ENCODE data around the gene MRPL58.
"Not testable (repeated sequence)": the region's sequence is repeated elsewhere in the genome, so short reads cannot be mapped to it uniquely, and the experiment has no call there.

The MRPL58 gene

DNA sequence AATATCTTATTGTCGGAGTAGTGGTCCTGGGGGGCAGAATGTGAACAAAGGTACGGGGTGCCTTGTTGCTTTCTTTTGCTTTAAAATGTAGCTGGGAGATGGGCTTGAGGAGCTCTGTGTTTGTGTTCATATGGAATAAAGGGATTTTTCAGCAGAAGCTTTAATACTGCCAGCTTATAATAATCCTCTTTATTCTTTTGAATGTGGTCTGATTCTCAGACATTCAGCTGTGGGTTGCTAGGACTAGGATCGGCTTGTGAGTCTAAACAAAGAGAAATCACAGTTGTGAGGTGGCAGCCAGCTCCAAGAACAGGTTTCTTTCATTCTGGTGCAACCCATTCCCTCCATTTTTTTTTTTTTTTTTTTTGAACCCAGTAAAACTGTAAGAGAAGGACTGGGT lies 7.2 kb downstream of the MRPL58 start:
- no peak for DNase-seq

DNA sequence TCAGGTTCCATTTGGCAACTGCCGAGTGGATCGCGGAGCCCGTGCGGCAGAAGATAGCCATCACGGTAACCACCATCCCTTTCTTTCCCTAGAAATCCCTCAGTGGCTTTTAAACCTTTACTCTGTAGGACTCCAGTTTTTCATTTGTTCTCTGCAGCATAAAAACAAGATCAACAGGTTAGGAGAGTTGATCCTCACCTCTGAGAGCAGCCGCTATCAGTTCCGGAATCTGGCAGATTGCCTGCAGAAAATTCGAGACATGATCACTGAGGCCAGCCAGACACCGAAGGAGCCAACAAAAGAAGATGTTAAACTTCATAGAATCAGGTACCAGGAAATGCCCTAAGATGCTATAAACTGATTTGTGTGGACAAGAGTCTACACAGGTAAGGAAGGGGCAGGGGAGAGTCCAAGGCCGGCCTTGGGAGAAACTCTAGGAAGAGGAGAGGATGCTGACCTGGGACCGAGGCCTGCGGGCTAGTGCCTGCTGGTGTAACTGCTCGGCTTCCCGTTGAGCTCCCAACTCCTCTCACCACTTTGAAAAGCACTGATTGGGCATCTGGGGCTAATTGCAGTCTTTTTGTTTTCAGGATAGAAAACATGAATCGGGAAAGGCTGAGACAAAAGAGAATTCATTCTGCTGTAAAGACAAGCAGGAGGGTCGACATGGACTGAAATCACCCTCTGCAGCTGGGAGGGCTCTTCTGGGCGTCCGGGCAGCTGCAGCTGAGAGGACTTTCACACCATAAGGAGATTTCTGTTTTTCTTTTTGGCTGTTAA lies 8.1 kb downstream of the MRPL58 start:
- DNase-seq: no peak

DNA sequence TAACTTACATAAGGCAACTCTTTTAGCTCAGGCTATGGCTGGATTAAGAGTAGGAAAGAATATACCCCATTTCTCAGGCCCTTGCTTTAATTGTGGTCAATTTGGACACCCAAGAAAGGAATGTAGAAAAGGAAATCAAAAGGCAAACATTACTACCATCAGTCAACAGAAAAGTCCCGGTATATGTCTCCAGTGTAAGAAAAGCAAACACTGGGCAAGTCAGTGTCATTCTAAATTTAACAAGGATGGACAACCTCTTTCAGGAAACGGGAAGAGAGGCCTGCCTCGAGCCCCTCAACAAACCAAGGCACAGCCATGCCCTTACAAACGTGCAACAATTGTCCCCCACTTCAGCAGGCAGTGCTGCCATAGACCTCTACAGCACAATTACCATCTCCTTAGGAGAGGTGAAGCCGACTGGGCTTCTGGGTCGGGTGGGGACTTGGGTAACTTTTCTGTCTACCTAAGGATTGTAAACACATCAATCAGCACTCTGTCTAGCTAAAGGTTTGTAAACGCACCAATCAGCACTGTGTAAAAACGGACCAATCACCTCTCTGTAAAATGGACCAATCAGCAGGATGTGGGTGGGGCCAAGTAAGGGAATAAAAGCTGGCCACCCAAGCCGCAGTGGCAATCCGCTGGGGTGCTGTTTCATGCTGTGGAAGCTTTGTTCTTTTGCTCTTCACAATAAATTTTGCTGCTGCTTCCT lies 12.4 kb downstream of the MRPL58 start:
- peak; percentile 54 for DNase-seq

GRCh38 chr17:75025398-75025734 lies 12.9 kb downstream of the MRPL58 start:
- not testable (repeated sequence) for DNase-seq

- not testable (repeated sequence) for DNase-seq
Measured at GRCh38 chr17:75026650-75027049, 14.2 kb downstream of the MRPL58 start.

DNA sequence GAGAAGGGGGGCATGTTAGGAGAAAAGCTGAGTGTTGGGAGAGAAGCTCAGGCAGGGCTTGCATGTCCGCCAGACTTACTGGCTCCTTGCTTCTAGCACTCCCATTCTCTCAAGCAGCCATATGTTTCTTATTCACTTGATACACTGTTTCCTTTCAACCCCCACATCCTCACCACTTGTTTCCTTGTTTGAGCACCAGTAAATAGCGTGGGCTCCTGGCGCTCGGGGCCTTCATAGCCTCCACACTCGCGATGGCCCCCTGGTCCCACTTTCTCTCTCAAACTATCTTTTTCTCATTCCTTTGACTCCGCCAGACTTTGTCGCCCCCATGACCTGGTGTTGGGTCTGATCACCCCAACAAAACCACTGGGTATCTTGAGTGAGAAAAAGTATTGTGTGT lies 17.7 kb downstream of the MRPL58 start:
- no peak for DNase-seq

GRCh38 chr17:75031972-75032719 lies 19.7 kb downstream of the MRPL58 start:
- DNase-seq: peak; percentile 75

- DNase-seq: no peak
Measured at GRCh38 chr17:75032720-75033280, 20.3 kb downstream of the MRPL58 start.

GRCh38 chr17:75033346-75034235 lies 21.1 kb downstream of the MRPL58 start:
- peak; percentile 96 for DNase-seq

DNA sequence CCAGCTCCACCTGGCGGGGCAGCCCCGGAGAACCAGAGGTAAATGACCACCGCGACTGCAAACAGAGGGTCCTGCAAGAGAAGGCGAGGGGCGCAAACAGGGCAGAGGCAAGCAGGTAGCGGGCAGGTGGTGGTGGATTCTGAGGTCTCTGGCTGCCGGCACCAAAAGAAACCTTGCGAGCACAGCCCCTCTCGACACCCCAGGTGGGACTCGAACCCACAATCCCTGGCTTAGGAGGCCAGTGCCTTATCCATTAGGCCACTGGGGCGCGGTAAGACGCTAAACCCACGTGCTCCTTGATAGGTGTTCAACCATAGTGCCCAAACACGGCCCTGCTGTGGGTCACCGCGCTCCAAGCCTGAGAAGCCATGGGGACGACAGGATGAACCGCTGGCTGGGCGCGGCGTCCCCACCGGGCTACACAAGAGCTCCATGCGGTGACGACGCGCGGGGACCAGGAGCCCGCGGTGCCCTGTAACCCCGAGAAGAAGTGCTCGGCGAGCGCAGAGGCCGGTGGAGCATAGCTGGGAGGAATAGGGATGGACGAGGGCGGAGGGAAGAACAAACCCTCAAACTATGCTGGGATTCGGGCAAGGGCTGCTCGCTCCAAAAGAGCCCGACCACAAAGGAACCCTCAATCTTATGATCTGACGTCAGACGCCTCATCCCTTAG lies 21.9 kb downstream of the MRPL58 start:
- peak; percentile 97 for DNase-seq

- peak; percentile 79 for DNase-seq
Measured at GRCh38 chr17:75036643-75037268, 24.3 kb downstream of the MRPL58 start.

DNA sequence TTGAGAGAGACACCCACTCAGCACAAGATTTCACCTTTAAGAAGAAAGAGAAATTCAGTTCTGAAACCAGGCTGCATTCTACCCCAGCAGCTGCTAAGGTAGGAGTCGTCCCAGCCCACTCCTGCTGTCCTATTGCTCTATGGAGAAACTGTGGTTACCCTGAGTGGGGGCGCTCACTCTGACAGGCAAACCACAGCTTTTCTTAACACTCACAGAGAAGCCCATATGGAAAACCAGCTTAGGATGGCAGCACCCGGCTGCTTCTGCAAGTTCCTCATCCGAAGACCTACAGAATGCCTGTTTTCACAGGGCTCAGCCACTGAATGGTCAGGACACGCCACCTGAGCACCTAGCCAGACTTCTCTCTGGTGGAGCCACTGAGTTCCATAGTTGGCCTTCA lies 26.8 kb downstream of the MRPL58 start:
- DNase-seq: no peak

- DNase-seq: no peak
Measured at GRCh38 chr17:75041656-75042280, 29.3 kb downstream of the MRPL58 start.

DNA sequence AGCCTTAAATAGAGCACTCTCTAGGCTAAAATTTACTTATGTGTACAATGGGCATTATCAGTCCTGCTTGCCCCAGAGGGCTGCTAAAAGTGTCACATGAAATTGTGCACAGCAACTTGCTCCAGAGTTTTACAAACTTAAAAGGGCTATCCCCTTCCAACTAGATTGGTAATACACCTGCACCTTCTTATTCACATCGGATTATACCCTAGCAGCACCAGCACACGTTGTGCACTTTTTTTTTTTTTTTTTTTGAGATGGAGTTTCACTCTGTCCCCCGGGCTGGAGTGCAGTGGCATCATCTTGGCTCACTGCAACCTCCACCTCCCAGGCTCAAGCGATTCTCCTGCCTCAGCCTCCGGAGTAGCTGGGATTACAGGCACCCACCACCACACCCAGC lies 31.3 kb downstream of the MRPL58 start:
- DNase-seq: not testable (repeated sequence)

GRCh38 chr17:75044716-75045115 lies 32.2 kb downstream of the MRPL58 start:
- no peak for DNase-seq

GRCh38 chr17:75045946-75046406 lies 33.5 kb downstream of the MRPL58 start:
- not testable (repeated sequence) for DNase-seq

DNA sequence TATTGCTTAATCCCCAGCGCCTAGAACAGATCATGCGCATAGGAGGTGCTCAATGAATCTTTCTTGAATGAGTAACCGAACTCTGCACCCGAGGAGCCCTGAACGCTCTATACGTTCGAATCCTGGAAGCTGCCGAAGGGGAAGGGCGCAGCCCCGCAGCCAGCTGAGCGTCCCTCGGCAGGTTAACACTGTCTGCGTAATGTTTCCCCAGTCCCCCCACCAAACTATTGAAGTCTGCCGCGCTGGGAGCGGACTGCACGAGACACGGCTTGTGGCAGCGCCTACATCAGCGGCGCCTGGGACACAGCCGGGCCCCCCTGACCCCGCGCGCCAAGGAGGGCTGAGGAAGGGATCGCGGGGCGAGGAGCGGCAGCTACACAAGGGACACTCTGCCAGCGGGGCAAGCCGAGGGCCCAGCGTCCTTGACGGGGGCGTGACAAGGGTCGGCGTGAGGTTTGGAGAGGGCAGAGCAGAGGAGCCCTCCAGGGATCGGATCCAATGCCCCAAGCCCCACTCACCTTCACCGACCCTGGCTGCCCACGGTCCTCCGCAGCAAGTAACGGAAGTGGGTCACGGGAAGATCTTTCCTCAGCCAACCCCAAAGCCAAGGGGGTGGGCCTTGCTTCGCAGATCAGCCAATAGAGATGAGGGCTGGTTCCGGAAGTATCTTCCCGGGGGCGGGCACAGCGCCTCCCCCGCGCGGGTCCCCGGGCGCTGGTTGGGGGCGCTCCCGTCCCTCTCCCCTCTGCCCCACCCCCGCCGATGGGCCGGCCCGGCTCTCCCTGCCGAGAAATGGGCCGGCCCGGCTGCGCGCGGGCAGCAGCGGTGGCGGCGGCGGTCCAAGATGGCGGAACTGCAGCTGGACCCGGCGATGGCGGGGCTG lies 34.2 kb downstream of the MRPL58 start, which contains the start of the genes ATP5PD and KCTD2:
Gene ATP5PD, minus strand, starts transcription at position 563 of the 883 bp plus-strand sequence. CDS start 4,319 bp downstream, outside the sequence.
Gene KCTD2, plus strand, starts transcription at position 819 of the 883 bp plus-strand sequence. Its CDS starts 26 bp downstream, at position 845.
- peak; percentile 98 for DNase-seq

GRCh38 chr17:75047398-75048098 lies 35.1 kb downstream of the MRPL58 start:
- peak; percentile 51 for DNase-seq

All from stimulated activated CD4-positive, alpha-beta T cell treated with anti-CD3 and anti-CD28 coated beads, Interleukin-15, amount 100 ng/mL, for 24 hours (primary cell).